Activated CD4-positive, alpha-beta T cell treated with anti-CD3 and anti-CD28 coated beads, Interleukin-2, amount 50 U/mL, for 1 hour (primary cell): ENCODE measurements around the gene MGP.

Source experiments
- DNase-seq: peaks from one replicate; pipeline ENCODE4 v3.0.0-alpha.2; 2020

Gene MGP

GRCh38 chr12:14902465-14902864 lies 16.8 kb upstream of the MGP start:
- no peak for DNase-seq

GRCh38 chr12:14901228-14901562 lies 15.5 kb upstream of the MGP start:
- DNase-seq = no peak

- no peak for DNase-seq
Observed at GRCh38 chr12:14900521-14901227, 15.0 kb upstream of the MGP start.

- no peak for DNase-seq
Observed at GRCh38 chr12:14896521-14897169, 11.0 kb upstream of the MGP start.

GRCh38 chr12:14893506-14894250 lies 8.0 kb upstream of the MGP start:
- no peak for DNase-seq

GRCh38 chr12:14892726-14893505 lies 7.3 kb upstream of the MGP start:
- no peak for DNase-seq

- DNase-seq = no peak
Observed at GRCh38 chr12:14890701-14891100, 5.0 kb upstream of the MGP start.

GRCh38 chr12:14886271-14886670 lies 617 bp upstream of the MGP start:
- DNase-seq = no peak

GRCh38 chr12:14884458-14884878 lies 1.2 kb downstream of the MGP start:
- DNase-seq = peak; percentile 81

GRCh38 chr12:14883686-14884085 lies 2.0 kb downstream of the MGP start:
- no peak for DNase-seq

- no peak for DNase-seq
Observed at GRCh38 chr12:14880890-14881453, 4.7 kb downstream of the MGP start.

GRCh38 chr12:14879222-14879933 lies 6.3 kb downstream of the MGP start:
- DNase-seq = no peak

GRCh38 chr12:14878488-14878887 lies 7.2 kb downstream of the MGP start:
- DNase-seq = no peak

GRCh38 chr12:14876833-14877232 lies 8.8 kb downstream of the MGP start:
- DNase-seq = no peak

- no peak for DNase-seq
Observed at GRCh38 chr12:14874882-14875281, 10.8 kb downstream of the MGP start.

GRCh38 chr12:14873440-14874185 lies 12.0 kb downstream of the MGP start:
- no peak for DNase-seq

GRCh38 chr12:14871886-14872285 lies 13.8 kb downstream of the MGP start:
- DNase-seq = no peak

- no peak for DNase-seq
Observed at GRCh38 chr12:14871247-14871646, 14.4 kb downstream of the MGP start.

- DNase-seq = no peak
Observed at GRCh38 chr12:14868916-14869506, 16.6 kb downstream of the MGP start.

- no peak for DNase-seq
Observed at GRCh38 chr12:14860490-14860889, 25.2 kb downstream of the MGP start.

- DNase-seq = no peak
Observed at GRCh38 chr12:14858513-14858912, 27.1 kb downstream of the MGP start.
